Astrocyte of the cerebellum (primary cell): Measurements from ENCODE around the gene SEC14L1.
"Not testable (repeated sequence)": the region's sequence is repeated elsewhere in the genome, so short reads cannot be mapped to it uniquely, and the experiment has no call there.

Experiments used
- DNase-seq: peaks from one replicate; pipeline ENCODE4 v3.0.0-alpha.2; 2011; ENCODE audit warnings: low read depth
- H3K4me3 ChIP-seq: 2 replicates; pipeline ENCODE4 v1.5.1; 2011; ENCODE audit warnings: mild to moderate bottlenecking, low read depth, low read length, moderate library complexity
- CTCF ChIP-seq: IDR thresholded peaks from 2 replicates; pipeline ENCODE4 v1.5.1; 2012; ENCODE audit warnings: low read length, low read depth, moderate library complexity, mild to moderate bottlenecking; ENCODE audit errors: missing control alignments
- in situ Hi-C: cut with HindIII; loops from 2 replicates; pipeline ENCODE4 v1.10.0; 2017; ENCODE audit warnings: low sequenced_read_pairs

The SEC14L1 gene

DNA sequence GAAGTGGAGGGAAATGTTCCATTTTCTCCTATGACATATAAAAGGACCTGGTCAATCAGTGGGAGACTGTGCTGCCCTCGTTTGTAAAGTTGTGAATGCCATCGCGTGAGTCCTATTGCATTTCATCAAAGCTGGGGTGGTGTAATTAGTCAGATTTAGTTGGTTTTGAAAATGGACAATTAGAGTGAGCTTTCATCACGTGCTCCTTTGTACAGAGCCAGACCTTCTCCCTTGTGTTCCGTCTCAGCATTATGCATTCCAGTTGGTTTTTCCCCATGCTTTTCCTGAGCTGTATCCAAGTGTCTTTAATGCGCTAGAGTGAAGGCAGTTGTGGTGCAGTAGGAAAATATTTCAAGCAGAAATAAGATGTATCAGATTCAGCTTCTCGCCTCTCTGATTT, 10.4 kb downstream of the SEC14L1 start:
- H3K4me3 ChIP-seq = no peak overlapping the region
- in situ Hi-C loops = no loop called here
- DNase-seq = peak; percentile 60
- TF ChIP-seq CTCF = no peak

DNA sequence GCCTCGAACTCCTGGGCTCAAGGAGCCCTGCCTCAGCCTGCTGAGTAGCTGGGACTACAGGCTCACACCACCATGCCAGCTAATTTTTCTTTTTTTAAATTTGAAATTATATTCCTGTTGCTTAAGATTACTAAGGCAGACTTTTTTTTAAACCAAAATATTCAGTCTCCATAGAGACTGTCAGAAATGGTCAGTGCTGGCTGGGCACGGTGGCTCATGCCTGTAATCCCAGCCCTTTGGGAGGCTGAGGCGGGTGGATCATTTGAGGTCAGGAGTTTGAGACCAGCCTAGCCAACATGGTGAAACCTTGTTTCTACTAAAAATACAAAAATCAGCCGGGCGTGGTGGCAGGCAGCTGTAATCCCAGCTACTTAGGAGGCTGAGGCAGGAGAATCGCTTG, 11.3 kb downstream of the SEC14L1 start:
- H3K4me3 ChIP-seq, in situ Hi-C loops, DNase-seq: not testable (repeated sequence)

DNA sequence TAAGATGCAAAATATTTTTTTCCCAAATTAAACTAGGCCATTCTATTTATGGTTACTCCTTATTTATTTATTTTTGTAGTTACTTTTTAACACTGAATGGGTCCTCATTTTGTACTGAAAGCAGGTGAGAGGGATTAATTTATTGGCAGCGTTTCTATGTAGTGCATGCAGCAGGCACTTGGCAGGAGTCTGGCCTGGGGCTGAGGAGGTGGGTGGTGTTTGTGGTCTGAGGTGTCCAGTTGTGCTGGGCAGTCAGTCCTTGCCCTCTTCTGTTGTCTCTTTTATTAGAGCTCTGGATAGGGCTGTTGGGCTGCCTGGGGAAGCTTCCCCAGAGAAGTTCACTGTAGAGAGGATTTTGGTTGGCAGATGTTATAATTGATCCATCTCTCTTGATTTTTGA, 12.7 kb downstream of the SEC14L1 start:
- H3K4me3 ChIP-seq = no peak overlapping the region
- in situ Hi-C loops = no loop called here
- DNase-seq = no peak
- no peak for TF ChIP-seq CTCF

DNA sequence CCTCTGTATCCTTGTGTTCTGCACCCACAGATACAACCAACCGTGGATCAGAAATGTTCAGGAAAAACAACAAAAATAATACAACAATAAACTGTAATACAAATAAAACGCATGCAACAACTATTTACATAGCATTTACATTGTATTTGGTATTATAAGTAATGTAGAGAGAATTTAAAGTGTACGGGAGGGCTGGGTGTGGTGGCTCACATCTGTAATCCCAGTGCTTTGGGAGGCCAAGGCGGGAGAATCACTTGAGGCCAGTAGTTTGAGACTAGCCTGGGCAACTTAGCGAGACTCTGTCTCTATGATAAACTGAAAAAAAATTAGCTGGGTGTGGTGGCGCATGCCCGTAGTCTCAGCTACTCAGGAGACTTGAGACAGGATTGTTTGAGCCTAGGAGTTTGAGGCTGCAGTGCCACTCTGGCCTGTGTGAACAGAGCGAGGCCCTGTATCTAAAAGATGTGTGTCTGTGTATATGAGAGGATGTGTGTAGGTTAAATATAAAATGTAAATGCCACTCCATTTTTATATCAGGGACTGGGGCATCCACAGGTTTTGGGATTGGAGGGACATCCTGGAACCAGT, 13.3 kb downstream of the SEC14L1 start:
- H3K4me3 ChIP-seq = no peak overlapping the region
- in situ Hi-C loops = no loop called here
- no peak for TF ChIP-seq CTCF
- DNase-seq = no peak

DNA sequence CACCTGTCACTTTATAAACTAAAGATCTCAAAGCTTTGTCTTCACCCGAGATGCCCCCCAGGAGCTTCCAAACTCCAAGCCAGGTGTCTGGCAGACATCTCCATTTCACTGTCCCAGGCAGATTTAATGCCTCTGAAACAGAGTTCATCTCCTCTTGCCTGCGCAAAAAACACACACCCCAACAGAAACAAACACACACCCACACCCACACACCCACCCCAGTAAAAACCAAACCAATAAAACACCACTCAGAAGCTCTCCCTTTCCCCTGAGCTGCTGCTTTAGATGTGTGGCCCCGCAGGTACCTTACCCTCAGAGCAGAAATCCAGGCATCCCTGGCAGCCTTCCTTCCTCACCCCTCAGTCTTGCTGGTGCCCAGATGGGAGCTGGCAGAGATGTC, 14.4 kb downstream of the SEC14L1 start:
- in situ Hi-C loops = no loop called here
- DNase-seq = no peak
- no peak overlapping the region for H3K4me3 ChIP-seq
- no peak for TF ChIP-seq CTCF

GRCh38 chr17:77157766-77158165, 17.0 kb downstream of the SEC14L1 start:
- in situ Hi-C loops, H3K4me3 ChIP-seq, DNase-seq: not testable (repeated sequence)

DNA sequence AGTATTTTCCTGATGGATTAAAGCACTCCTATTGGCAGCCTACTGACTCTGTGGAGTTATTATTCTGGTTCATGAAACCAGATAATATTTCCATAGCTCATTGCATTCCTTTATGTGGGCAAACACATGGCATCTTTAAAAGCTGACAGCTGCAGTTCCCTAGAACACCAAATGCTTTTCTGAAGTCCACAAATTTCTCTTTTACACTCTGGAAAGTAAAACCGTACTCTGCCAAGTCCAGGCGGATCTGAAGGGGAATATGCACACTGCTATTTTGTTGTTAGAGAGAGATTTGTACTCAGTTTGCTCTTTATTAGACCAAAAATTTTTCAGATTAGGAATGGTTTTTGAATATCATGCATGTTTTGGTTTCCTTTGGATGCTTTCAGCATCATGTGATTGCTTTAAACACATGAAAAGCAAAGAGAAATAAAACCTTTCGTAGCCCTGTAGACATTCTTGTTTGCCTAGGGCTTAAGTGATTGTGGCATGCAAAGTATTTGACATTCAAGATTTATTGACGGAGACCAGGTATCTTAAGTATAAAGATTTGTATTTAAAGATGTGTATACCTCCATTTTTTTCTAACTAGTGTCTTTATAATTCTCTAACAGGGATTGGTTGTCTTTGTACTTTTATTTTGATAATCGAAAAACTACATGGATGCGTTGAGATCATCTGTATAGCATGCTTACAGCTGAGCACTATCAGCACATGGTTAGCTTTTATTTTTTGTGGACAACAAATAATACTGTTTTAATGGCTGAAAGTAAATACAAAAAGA, 19.5 kb downstream of the SEC14L1 start:
- no peak for DNase-seq
- no peak overlapping the region for H3K4me3 ChIP-seq
- no peak for TF ChIP-seq CTCF
- in situ Hi-C loops = no loop called here
